Neural cell (in vitro differentiated cells): ENCODE measurements around the gene AOAH. TPM values are rescaled to one million over a fixed set of nuclear protein-coding genes. Genes with fewer than 3 reads are reported as not detected.

ENCODE experiments used
- H2AFZ ChIP-seq: fragments of 200-600, 300-800 bp; sonication (generic), shearing (Covaris generic); 2 replicates; pipeline ENCODE4 v1.6.0; 2014; ENCODE audit warnings: low read depth, mild to moderate bottlenecking, antibody characterized with exemption, low read length, moderate library complexity
- H3F3A ChIP-seq: fragments of 200-600 bp; shearing (Covaris generic); 2 replicates; pipeline ENCODE4 v1.6.1; 2016; ENCODE audit warnings: mild to moderate bottlenecking, moderate library complexity, mixed read lengths, antibody characterized with exemption, low read length; ENCODE audit not compliant: insufficient read depth, poor library complexity, severe bottlenecking
- H3K27ac ChIP-seq: fragments of 200-600, 300-800 bp; sonication (generic), shearing (Covaris generic); 2 replicates; pipeline ENCODE4 v1.5.1; 2014; ENCODE audit warnings: mild to moderate bottlenecking, low read length, moderate library complexity
- H3K27me3 ChIP-seq: fragments of 300-800, 200-600 bp; sonication (generic), shearing (Covaris generic); 2 replicates; pipeline ENCODE4 v1.6.0; 2014; ENCODE audit warnings: mild to moderate bottlenecking, low read depth, low read length, moderate library complexity; ENCODE audit not compliant: insufficient read depth
- H3K36me3 ChIP-seq: fragments of 300-800, 200-600 bp; sonication (generic), shearing (Covaris generic); 2 replicates; pipeline ENCODE4 v1.5.1; 2014; ENCODE audit warnings: mild to moderate bottlenecking, antibody characterized with exemption, low read length, moderate library complexity; ENCODE audit not compliant: insufficient read depth
- H3K4me2 ChIP-seq: fragments of 300-800, 200-600 bp; sonication (generic), shearing (Covaris generic); 2 replicates; pipeline ENCODE4 v1.6.0; 2014; ENCODE audit warnings: mild to moderate bottlenecking, low read length
- H3K4me3 ChIP-seq: fragments of 300-800, 200-600 bp; sonication (generic), shearing (Covaris generic); 2 replicates; pipeline ENCODE4 v1.5.1; 2014; ENCODE audit warnings: mild to moderate bottlenecking, low read length, moderate library complexity
- H3K79me2 ChIP-seq: fragments of 200-600 bp; shearing (Covaris generic); replicated peaks from 2 replicates; pipeline ENCODE4 v1.6.0; 2014; ENCODE audit warnings: mild to moderate bottlenecking, low read length, moderate library complexity; ENCODE audit not compliant: insufficient read depth
- H3K9ac ChIP-seq: fragments of 300-800, 200-600 bp; sonication (generic), shearing (Covaris generic); 2 replicates; pipeline ENCODE4 v1.6.1; 2016; ENCODE audit warnings: mild to moderate bottlenecking, low read length, mixed read lengths
- H3K9me2 ChIP-seq: fragments of 200-600 bp; shearing (Covaris generic); 2 replicates; pipeline ENCODE4 v1.6.1; 2016; ENCODE audit warnings: mild to moderate bottlenecking, low read length, mixed read lengths; ENCODE audit not compliant: insufficient read depth
- H3K9me3 ChIP-seq: fragments of 200-600, 300-800 bp; sonication (generic), shearing (Covaris generic); 2 replicates; pipeline ENCODE4 v1.6.1; 2016; ENCODE audit warnings: mild to moderate bottlenecking, mixed run types, low read length, moderate library complexity, mixed read lengths
- H4K20me1 ChIP-seq: fragments of 200-600 bp; shearing (Covaris generic); 2 replicates; pipeline ENCODE4 v1.6.1; 2016; ENCODE audit warnings: mild to moderate bottlenecking, mixed run types; ENCODE audit not compliant: insufficient read depth
- EP300 ChIP-seq: fragments of 450-650 bp; conservative IDR thresholded peaks from 2 replicates; pipeline ENCODE4 v1.6.1; 2014; ENCODE audit warnings: antibody characterized with exemption, mild to moderate bottlenecking, moderate library complexity; ENCODE audit not compliant: poor library complexity, severe bottlenecking
- EZH2 ChIP-seq: fragments of 200-600, 300-800 bp; shearing (Covaris generic), sonication (generic); IDR thresholded peaks from 2 replicates; pipeline ENCODE4 v1.6.1; 2014; ENCODE audit warnings: antibody characterized with exemption, low read length, borderline replicate concordance, mild to moderate bottlenecking; ENCODE audit not compliant: insufficient read depth, poor library complexity, severe bottlenecking
- MXI1 ChIP-seq: fragments of 450-650 bp; conservative IDR thresholded peaks from 2 replicates; pipeline ENCODE4 v1.6.1; 2014; ENCODE audit warnings: antibody characterized with exemption, mild to moderate bottlenecking; ENCODE audit not compliant: poor library complexity, severe bottlenecking
- POLR2AphosphoS5 ChIP-seq: IDR thresholded peaks from 2 replicates; pipeline ENCODE4 v1.6.1; 2012
- RAD21 ChIP-seq: fragments of 450-650 bp; conservative IDR thresholded peaks from 2 replicates; pipeline ENCODE4 v1.6.1; 2014; ENCODE audit warnings: antibody characterized with exemption, mild to moderate bottlenecking, moderate library complexity
- SMC3 ChIP-seq: fragments of 450-650 bp; conservative IDR thresholded peaks from 2 replicates; pipeline ENCODE4 v1.6.1; 2014; ENCODE audit warnings: antibody characterized with exemption, mild to moderate bottlenecking, moderate library complexity; ENCODE audit not compliant: poor library complexity
- TAF1 ChIP-seq: IDR thresholded peaks from 2 replicates; pipeline ENCODE4 v1.6.1; 2012; ENCODE audit warnings: low read depth
- polyA plus RNA-seq: library from polyadenylated mRNA; depleted of rRNA; stranded (reverse); fragments of >200 nt; gene quantifications from 2 replicates; pipeline ENCODE4 v1.2.3, GENCODE V29; 2014
- TF ChIP-seq, protein P1 (sequence below): fragments of 450-650 bp; IDR thresholded peaks from 2 replicates; pipeline ENCODE4 v1.5.1; 2014; ENCODE audit warnings: antibody characterized with exemption, mild to moderate bottlenecking, moderate library complexity; ENCODE audit not compliant: poor library complexity, severe bottlenecking
- TF ChIP-seq, protein P2 (sequence below): IDR thresholded peaks from 2 replicates; pipeline ENCODE4 v1.6.1; 2012; ENCODE audit warnings: borderline replicate concordance

The AOAH gene
- polyA plus RNA-seq, 1 donor from 2014 or later: 4.3 TPM

DNA sequence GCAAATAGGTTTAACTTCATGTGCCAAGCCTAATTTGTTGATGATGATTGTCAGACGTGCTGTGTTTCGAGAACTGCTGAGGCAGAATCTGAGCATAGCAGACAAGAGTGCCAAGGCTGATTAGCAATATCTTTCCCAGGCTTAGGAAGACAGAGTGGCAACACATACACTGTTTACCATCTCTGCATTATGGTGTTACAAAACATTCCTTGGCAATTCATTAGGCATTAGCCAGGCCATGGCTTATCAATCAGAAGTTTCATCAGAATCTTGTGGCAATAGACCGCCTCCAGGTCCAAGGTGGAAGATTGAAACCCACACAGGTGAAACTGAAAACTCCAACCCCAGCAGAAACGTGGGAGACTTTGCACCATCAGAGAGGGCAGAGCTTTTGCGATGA is 148.5 kb downstream of the AOAH start:
- H3K9me2 ChIP-seq: no peaks in the 10 kb centered on the region
- H3F3A ChIP-seq: no peaks in the 10 kb centered on the region

DNA sequence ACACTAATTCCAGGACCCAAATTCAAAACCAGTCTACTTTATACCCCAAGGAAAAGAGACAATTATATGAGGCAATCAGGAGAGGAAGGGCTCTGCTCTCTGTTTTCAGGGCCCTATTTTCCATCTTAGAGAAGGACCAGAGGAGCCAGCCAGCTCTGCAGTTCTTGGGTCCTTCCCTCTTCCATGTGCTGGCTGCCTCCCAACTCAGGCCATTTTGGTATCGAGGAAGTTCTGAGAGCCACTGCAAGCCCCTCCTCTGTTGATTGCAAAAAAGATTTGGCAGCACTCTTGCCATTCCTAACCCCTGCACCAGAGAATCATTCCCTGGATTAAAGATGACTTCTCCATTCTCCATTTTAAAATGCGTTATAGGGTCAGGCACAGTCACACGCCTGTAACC is 151.2 kb downstream of the AOAH start:
- Histone ChIP-seq H3K9me2 (no peaks in the 10 kb centered on the region), H3F3A (no peaks in the 10 kb centered on the region), H3K4me2 (no peak overlapping the region), H4K20me1 (no peaks in the 10 kb centered on the region), H2AFZ (no peak overlapping the region), H3K27ac (no peak overlapping the region), H3K9ac (no peak overlapping the region), H3K4me3 (no peak overlapping the region), H3K9me3 (no peaks in the 10 kb centered on the region), H3K36me3 (no peaks in the 10 kb centered on the region), H3K79me2 (no peaks in the 10 kb centered on the region), H3K27me3 (no peaks in the 10 kb centered on the region)
- TF ChIP-seq TAF1 (no peak), EP300 (no peak), MXI1 (no peak), EZH2 (no peak)

More for the DNA sequence above, 148.5 kb downstream of the AOAH start:
- no peaks in the 10 kb centered on the region for H3K79me2 ChIP-seq
- no peak overlapping the region for H3K27ac ChIP-seq
- no peaks in the 10 kb centered on the region for H3K36me3 ChIP-seq
- H3K9me3 ChIP-seq: no peaks in the 10 kb centered on the region
- no peak for TF ChIP-seq RAD21
- TF ChIP-seq EZH2: no peak
- no peak for TF ChIP-seq TAF1
- H3K4me2 ChIP-seq: no peak overlapping the region
- H4K20me1 ChIP-seq: no peaks in the 10 kb centered on the region
- no peak overlapping the region for H3K4me3 ChIP-seq
- H3K9ac ChIP-seq: no peak overlapping the region
- H3K27me3 ChIP-seq: no peaks in the 10 kb centered on the region
- H2AFZ ChIP-seq: no peak overlapping the region

DNA sequence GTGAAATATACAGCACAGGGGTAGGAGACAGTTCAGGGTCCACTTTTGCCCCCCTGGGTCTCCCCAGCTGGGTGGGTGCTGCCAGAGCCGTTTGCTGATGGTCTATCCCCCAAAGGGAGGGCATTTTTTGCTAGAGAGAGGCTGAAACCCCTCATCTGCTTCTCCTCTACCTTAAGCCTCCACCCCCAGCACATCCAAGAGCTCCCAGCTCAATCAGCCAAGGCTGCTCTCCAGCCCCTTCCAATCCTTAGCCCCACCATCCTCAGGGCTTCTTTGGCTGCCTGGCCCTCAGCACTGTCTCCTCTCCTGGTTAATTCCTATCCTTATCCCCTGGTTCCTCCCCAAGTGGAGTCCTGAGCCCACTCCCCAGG is 153.1 kb downstream of the AOAH start:
- Histone ChIP-seq H3K9ac (no peak overlapping the region), H3F3A (no peaks in the 10 kb centered on the region), H3K27ac (no peak overlapping the region), H2AFZ (no peak overlapping the region), H3K4me2 (no peak overlapping the region), H3K4me3 (no peak overlapping the region), H4K20me1 (no peaks in the 10 kb centered on the region), H3K36me3 (no peaks in the 10 kb centered on the region), H3K27me3 (no peaks in the 10 kb centered on the region), H3K9me3 (no peaks in the 10 kb centered on the region), H3K79me2 (no peaks in the 10 kb centered on the region), H3K9me2 (no peaks in the 10 kb centered on the region)
- TF ChIP-seq, protein P1, sequence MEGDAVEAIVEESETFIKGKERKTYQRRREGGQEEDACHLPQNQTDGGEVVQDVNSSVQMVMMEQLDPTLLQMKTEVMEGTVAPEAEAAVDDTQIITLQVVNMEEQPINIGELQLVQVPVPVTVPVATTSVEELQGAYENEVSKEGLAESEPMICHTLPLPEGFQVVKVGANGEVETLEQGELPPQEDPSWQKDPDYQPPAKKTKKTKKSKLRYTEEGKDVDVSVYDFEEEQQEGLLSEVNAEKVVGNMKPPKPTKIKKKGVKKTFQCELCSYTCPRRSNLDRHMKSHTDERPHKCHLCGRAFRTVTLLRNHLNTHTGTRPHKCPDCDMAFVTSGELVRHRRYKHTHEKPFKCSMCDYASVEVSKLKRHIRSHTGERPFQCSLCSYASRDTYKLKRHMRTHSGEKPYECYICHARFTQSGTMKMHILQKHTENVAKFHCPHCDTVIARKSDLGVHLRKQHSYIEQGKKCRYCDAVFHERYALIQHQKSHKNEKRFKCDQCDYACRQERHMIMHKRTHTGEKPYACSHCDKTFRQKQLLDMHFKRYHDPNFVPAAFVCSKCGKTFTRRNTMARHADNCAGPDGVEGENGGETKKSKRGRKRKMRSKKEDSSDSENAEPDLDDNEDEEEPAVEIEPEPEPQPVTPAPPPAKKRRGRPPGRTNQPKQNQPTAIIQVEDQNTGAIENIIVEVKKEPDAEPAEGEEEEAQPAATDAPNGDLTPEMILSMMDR: no peak
- TF ChIP-seq MXI1 (no peak), SMC3 (no peak), TAF1 (no peak), EZH2 (no peak), POLR2AphosphoS5 (no peak), EP300 (no peak), RAD21 (no peak)
- TF ChIP-seq, protein P2, sequence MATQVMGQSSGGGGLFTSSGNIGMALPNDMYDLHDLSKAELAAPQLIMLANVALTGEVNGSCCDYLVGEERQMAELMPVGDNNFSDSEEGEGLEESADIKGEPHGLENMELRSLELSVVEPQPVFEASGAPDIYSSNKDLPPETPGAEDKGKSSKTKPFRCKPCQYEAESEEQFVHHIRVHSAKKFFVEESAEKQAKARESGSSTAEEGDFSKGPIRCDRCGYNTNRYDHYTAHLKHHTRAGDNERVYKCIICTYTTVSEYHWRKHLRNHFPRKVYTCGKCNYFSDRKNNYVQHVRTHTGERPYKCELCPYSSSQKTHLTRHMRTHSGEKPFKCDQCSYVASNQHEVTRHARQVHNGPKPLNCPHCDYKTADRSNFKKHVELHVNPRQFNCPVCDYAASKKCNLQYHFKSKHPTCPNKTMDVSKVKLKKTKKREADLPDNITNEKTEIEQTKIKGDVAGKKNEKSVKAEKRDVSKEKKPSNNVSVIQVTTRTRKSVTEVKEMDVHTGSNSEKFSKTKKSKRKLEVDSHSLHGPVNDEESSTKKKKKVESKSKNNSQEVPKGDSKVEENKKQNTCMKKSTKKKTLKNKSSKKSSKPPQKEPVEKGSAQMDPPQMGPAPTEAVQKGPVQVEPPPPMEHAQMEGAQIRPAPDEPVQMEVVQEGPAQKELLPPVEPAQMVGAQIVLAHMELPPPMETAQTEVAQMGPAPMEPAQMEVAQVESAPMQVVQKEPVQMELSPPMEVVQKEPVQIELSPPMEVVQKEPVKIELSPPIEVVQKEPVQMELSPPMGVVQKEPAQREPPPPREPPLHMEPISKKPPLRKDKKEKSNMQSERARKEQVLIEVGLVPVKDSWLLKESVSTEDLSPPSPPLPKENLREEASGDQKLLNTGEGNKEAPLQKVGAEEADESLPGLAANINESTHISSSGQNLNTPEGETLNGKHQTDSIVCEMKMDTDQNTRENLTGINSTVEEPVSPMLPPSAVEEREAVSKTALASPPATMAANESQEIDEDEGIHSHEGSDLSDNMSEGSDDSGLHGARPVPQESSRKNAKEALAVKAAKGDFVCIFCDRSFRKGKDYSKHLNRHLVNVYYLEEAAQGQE: no peak
